BJ (cell line): ENCODE results near the gene COPB2. TPM values are rescaled to one million over a fixed set of nuclear protein-coding genes. Genes with fewer than 3 reads are reported as not detected.
"Not testable (repeated sequence)": the region's sequence is repeated elsewhere in the genome, so short reads cannot be mapped to it uniquely, and the experiment has no call there.

Source experiments
- CTCF ChIA-PET: fragments of 350-600 bp; formaldehyde crosslinking; extraction: SDS; loops from one replicate; lab custom pipeline; 2021; ENCODE audit warnings: antibody characterized with exemption, inconsistent platforms; lab: Yijun Ruan, JAX
- POLR2A ChIA-PET: fragments of 300-600 bp; sonication (Branson Sonifier 250); formaldehyde crosslinking; extraction: SDS; loops from one replicate; lab custom pipeline; 2021; ENCODE audit warnings: antibody characterized with exemption; lab: Charles Lee
- DNase-seq: peaks from one replicate; pipeline ENCODE4 v3.0.0-alpha.2; 2011; ENCODE audit warnings: low read depth
- H3K27me3 ChIP-seq: 2 replicates; pipeline ENCODE4 v1.6.0; 2011; ENCODE audit warnings: low read length; ENCODE audit not compliant: control insufficient read depth, insufficient read depth
- H3K36me3 ChIP-seq: 2 replicates; pipeline ENCODE4 v1.5.1; 2011; ENCODE audit warnings: low read length; ENCODE audit not compliant: control insufficient read depth, insufficient read depth
- H3K4me3 ChIP-seq: 2 replicates; pipeline ENCODE4 v1.5.1; 2011; ENCODE audit warnings: low read depth, mild to moderate bottlenecking, control low read depth, low read length
- CTCF ChIP-seq: IDR thresholded peaks from 2 replicates; pipeline ENCODE4 v1.5.1; 2011; ENCODE audit warnings: low read depth, mild to moderate bottlenecking, control low read depth, inconsistent platforms, low read length, moderate library complexity; ENCODE audit not compliant: insufficient read depth
- polyA plus RNA-seq: library from polyadenylated mRNA; depleted of rRNA; stranded (reverse); fragments of >200 nt; gene quantifications from 2 replicates; pipeline ENCODE4 v1.2.3, GENCODE V29; 2011

COPB2 gene
- polyA plus RNA-seq, 1 experiment: 112 TPM

DNA sequence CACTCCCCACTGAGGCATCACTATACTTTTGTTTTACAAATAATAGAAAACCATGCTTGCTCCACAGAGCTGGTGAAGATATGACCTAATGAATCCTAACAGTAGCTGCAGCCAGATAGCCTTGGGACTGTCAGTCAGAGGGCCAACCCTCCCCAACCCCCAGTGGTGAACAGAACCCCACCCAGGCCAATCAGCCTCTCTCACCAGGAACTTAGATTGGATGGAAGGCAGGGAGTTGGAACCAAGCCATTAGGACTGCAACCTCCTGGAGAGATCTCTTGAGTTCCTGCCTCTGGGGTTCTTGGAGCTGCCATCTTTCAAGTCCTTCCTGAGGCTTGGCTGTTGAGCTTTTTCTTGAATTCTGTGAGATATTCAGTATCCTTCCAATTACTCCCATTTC is 48.7 kb downstream of the COPB2 start:
- Histone ChIP-seq H3K4me3 (no peak overlapping the region), H3K36me3 (no peaks in the 10 kb centered on the region), H3K27me3 (no peaks in the 10 kb centered on the region)
- TF ChIP-seq CTCF: no peak
- DNase-seq: no peak
- POLR2A ChIA-PET: no interaction called here
- CTCF ChIA-PET: interaction anchor here (1.2 to 4.0 kb wide), 3 partner anchors 11 to 229 kb away, joined by 3 to 17 read pairs (median 15); no protein-coding TSS in a partner anchor

DNA sequence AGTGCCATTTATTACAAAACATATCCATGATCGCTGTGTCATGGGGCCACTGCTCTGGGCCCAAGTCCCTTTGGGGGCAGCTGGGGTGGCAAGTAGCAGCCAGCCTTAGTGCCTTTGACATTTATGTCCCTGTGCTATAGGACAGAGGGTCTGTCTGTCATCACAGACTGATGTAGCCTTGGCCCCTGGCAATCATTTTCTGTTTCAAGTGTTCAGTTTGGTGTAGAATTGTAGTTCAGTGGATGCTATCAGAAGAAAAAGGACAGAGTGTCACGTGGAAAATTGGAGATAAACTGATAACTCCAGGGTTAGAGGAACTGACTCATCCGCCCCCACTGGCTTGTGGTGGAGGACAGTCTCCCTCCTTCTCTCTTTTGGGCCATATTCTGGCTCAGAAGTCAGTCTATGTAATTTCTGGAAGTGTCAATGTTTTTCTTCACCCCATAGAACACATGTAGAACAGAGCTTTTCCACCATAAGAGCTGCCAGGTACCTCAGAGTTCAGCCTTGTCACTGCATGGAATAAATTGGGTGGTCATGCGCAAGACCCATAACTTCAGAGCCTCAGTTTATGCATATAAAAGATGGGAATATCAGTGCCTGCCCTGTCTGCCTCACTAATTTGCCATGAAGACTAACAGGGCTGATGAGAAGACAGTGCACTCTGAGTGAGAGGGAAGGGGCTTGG is 50.1 kb downstream of the COPB2 start:
- CTCF ChIA-PET: interaction anchor here (1.2 to 4.0 kb wide), 3 partner anchors 10 to 228 kb away, joined by 3 to 17 read pairs (median 15); no protein-coding TSS in a partner anchor

DNA sequence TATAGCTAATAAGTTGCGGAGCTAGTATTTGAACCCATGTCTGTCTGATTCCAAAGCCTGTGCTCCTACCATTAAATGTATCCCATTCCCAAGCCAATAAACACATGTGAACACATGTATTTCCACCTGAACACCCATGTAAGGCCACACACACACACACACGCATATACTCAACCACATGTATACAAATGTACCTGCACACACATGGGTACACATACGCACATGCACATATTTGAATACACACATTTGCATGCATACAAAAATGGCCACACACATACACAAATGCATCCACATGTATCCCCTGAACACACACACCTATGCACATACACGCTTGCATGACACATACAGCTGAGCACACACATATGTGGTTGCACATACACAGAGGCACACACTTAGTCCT is 51.0 kb downstream of the COPB2 start:
- ChIA-PET POLR2A (no interaction called here), CTCF (interaction anchor here (3.3 to 4.0 kb wide), 2 partner anchors 9 to 227 kb away, joined by 15 to 17 read pairs; no protein-coding TSS in a partner anchor)
- Histone ChIP-seq H3K27me3 (no peaks in the 10 kb centered on the region), H3K36me3 (no peaks in the 10 kb centered on the region), H3K4me3 (no peak overlapping the region)
- no peak for TF ChIP-seq CTCF
- no peak for DNase-seq

More for the DNA sequence above, 50.1 kb downstream of the COPB2 start:
- POLR2A ChIA-PET: no interaction called here
- H3K4me3 ChIP-seq: no peak overlapping the region
- no peaks in the 10 kb centered on the region for H3K27me3 ChIP-seq
- no peak for TF ChIP-seq CTCF
- DNase-seq: no peak
- no peaks in the 10 kb centered on the region for H3K36me3 ChIP-seq

- CTCF ChIA-PET, H3K4me3 ChIP-seq, H3K27me3 ChIP-seq, POLR2A ChIA-PET, H3K36me3 ChIP-seq, DNase-seq: not testable (repeated sequence)
These were observed 54.8 kb downstream of the COPB2 start for GRCh38 chr3:139334675-139335074.

- Histone ChIP-seq H3K4me3 (no peak overlapping the region), H3K36me3 (no peaks in the 10 kb centered on the region), H3K27me3 (peaks cover 2% of the 10 kb centered on the region; the same call in 1 of the 2 replicates)
- TF ChIP-seq CTCF: no peak
- POLR2A ChIA-PET: no interaction called here
- CTCF ChIA-PET: interaction anchor here (4.5 to 5.5 kb wide), 2 partner anchors 13 to 222 kb away, joined by 59 to 189 read pairs; no protein-coding TSS in a partner anchor
- no peak for DNase-seq
These were observed 57.4 kb downstream of the COPB2 start for GRCh38 chr3:139332092-139332491.
